HG03460 (cell line): Measurements from ENCODE around the gene TP53TG3.
"Not testable (repeated sequence)": the region's sequence is repeated elsewhere in the genome, so short reads cannot be mapped to it uniquely, and the experiment has no call there.

ENCODE experiments used
- ATAC-seq: cut with Tn5 transposase; IDR thresholded peaks from one replicate; pipeline ENCODE4 v1.9.1; 2021; ENCODE audit not compliant: unreplicated experiment

The TP53TG3 gene

DNA sequence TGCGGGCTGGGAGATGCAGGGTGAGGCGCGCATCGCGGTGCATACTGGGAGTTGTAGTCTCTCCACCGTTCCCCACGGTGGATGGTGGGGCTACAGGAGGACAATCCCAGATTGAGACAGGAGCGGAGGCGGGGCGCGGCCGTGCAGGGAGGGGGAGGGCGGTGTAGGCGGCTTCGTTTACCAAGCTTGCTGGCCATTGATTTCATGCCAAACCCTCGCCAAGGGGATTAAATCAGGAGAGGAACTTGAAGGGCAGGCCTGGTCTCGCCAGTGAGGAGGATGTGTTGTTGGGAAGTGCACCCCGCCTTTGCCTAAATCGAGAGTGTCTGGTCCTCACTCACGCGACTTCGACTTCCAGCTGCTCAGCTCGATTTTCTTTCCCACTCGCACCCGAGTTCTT lies at the start of gene TP53TG3:
Gene TP53TG3 (minus strand): TSS at position 101 of the 400 bp plus-strand sequence. CDS start 68 bp downstream, at position 33.
- ATAC-seq = not testable (repeated sequence)

DNA sequence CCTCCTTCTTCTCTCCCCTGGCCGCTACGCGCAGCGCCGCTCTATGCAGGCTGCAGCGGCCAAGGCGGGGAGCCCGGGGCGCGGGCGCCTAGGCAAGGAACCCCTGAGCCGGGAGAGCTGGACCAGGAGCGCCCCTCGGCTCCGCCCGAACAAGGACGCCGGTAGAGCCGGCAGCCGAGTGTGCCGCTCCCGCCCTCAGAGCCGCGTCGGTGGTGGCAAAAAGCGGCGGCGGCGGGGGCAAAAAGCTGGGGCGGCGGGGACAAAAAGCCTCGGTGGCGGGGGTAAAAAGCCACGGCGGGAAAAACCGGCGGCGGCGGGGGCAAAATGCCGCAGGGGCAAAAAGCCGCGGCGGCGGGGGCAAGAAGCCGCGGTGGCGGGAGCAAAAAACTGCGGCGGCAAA lies 25.1 kb downstream of the TP53TG3 start:
- ATAC-seq = not testable (repeated sequence)

DNA sequence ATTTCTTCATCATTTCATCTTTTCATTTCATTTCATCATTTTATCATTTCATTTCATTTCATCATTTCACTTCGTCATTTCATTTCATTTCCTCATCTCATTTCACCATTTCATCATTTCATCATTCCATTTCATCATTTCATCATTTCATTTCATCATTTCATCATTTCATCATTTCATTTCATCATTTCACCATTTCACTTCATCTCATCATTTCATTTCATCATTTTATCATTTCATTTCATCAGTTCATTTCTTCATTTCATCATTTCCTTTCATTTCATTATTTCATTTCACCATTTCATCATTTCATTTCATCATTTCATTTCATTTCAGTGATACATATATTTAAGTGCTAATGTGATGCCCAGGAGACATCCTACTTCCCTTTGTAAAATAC lies 28.4 kb downstream of the TP53TG3 start:
- ATAC-seq = not testable (repeated sequence)

GRCh38 chr16:32646780-32647179 lies 29.2 kb downstream of the TP53TG3 start:
- ATAC-seq = not testable (repeated sequence)

- ATAC-seq = not testable (repeated sequence)
These were observed 29.8 kb downstream of the TP53TG3 start for GRCh38 chr16:32646177-32646576.

GRCh38 chr16:32645278-32645908 lies 30.6 kb downstream of the TP53TG3 start:
- not testable (repeated sequence) for ATAC-seq

- not testable (repeated sequence) for ATAC-seq
These were observed 31.2 kb downstream of the TP53TG3 start for GRCh38 chr16:32644715-32645114.

GRCh38 chr16:32637614-32638013 lies 38.4 kb downstream of the TP53TG3 start:
- ATAC-seq = not testable (repeated sequence)

DNA sequence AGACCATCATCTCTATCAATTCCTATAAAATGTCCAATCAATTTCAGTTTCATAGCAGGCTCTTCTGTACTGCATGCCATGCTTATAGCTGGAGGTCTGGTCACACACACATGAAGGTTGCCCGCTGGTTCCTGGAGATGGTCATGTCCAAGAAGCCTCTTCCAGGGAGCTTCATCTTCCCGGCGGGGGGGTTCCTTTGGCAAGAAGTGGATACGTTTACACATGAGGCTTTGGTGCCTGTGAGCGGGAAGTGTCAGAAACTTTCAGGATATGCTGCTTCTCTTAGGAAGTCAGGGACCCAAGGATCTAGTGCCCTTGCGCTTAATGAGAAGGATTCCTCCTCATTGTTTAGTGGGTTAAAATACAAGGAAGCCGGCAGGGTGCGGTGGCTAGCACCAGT lies 43.9 kb downstream of the TP53TG3 start:
- ATAC-seq = not testable (repeated sequence)
